Body of pancreas (tissue), 4 donors: ENCODE data around the gene FUBP3.

ENCODE experiments used
- POLR2A ChIP-seq, 3 donors: fragments of 450-650 bp; IDR thresholded peaks; one replicate each; pipeline ENCODE4 v1.6.1; 2016; ENCODE audit warnings: antibody characterized with exemption in 3 of 3, mild to moderate bottlenecking in 2 of 3
- TF ChIP-seq, protein P1 (sequence below), 7 experiments: fragments of 450-650 bp in 4 of 7; fragments of 200-600 bp in 3 of 7; sonication (generic) in 3 of 7; IDR thresholded peaks; one replicate each; pipeline ENCODE4 v1.5.1; 2016 to 2019; ENCODE audit warnings: antibody characterized with exemption in 7 of 7

DNA sequence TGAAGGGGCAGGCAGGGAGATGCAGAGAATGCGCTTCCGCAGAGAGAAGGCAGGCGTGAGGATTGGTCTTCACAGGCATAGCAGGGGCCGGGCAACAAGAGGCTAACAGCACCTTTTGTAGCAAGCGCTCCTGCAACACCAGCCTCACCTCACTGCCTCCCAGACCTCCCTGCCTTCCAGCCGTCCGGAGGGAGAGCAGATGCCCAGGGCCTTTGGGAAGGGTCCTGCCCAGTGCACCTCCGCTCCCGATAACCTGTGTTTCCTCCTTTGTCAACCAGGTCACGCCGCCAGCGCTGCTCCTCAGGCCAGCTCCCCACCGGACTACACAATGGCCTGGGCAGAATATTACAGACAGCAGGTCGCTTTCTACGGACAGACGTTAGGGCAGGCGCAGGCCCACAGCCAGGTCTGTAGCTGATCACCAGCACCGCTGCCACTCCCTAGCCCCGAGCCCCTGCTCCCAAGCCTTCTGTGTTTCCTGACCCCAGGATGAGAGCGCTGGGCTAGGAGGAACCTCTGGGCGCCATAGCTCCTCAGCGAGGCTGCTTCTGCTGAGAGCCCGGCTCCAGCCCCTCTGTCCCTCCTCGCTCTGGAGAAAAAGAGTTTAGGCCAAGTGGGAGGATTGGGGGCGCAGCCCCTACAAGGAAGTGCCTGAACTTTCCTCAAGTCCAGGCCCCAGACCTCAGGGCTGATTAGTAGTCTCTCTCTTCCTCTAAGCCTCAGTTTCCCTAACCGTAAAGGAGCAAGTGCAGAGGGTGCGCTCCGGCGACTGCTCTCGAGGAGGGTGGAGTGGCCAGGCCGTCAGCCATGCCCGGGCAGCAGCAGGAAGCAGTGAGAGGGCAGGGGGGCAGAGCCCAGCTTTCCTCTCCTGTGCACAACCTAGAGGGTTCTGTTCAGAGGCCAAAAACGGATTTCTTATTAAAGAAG is 56.6 kb downstream of the FUBP3 start:
- TF ChIP-seq, protein P1, sequence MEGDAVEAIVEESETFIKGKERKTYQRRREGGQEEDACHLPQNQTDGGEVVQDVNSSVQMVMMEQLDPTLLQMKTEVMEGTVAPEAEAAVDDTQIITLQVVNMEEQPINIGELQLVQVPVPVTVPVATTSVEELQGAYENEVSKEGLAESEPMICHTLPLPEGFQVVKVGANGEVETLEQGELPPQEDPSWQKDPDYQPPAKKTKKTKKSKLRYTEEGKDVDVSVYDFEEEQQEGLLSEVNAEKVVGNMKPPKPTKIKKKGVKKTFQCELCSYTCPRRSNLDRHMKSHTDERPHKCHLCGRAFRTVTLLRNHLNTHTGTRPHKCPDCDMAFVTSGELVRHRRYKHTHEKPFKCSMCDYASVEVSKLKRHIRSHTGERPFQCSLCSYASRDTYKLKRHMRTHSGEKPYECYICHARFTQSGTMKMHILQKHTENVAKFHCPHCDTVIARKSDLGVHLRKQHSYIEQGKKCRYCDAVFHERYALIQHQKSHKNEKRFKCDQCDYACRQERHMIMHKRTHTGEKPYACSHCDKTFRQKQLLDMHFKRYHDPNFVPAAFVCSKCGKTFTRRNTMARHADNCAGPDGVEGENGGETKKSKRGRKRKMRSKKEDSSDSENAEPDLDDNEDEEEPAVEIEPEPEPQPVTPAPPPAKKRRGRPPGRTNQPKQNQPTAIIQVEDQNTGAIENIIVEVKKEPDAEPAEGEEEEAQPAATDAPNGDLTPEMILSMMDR (IDR thresholded peaks at IDR 0.05), result no peak
- no peak for TF ChIP-seq POLR2A (IDR thresholded peaks at IDR 0.05)
